Midbrain (tissue), 1 donor: ENCODE results near the gene EXOC3.

Source experiments
- DNase-seq: peaks from one replicate; lab custom pipeline; 2025; lab: John Stamatoyannopoulos, UW

The EXOC3 gene

GRCh38 chr5:457195-457961 is 14.4 kb downstream of the EXOC3 start:
- DNase-seq: no peak

DNA sequence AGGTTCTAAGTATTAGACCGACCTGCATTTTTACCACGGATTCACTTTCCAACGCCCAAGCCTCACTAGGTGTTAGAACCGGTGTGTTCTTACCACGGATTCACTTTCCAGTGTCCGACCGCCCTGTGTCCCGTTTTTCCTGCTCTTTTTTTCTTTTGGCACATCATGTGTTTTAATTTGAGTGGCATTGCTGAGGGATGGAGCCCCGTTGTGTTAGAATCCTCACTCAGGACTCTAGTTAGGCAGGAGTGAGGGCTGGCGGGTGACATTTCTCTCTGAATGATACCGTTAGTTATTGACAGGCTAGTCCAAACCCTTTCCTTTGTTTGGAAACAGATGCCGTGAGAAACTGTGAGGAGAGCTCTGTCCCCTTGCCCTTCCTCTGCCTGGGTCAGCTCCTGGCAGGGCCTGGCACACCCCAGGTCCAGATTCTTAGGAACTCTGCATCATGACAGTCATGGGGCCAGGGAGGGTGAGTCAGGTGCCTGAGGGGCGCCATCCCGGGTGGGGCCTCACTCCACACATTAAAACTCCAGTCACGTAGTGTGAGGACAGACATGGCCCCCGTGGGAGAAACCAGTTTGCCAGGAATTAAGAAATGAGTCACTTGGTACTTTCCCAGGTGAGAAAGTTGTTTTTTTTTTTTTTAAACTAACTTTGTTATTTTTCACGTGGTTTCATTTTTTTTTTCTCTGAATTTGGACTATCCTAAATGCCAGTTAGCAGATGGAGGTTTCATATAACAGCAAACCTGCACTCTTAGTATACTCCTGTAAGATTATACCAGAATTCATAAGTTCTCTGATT is 15.8 kb downstream of the EXOC3 start:
- no peak for DNase-seq

- DNase-seq: no peak
Observed at GRCh38 chr5:459562-460272, 16.7 kb downstream of the EXOC3 start.

DNA sequence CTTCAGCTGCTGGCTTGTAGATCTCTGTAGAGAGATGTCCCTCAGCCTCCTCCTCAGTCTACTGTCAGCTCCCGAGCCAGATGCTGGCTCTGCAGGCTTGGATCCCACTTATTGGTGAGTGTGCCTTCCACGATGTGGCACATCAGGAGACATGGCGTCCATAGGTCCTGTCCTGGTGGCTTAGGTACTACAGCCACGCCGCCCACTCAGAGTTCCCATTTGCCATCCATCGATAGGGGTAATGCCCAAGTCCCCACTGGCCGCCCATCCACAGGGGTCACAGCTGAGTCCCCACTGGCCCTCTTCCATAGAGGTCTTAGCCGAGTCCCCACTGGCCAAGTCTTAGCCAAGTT is 17.3 kb downstream of the EXOC3 start:
- DNase-seq: no peak

GRCh38 chr5:462051-462481 is 19.1 kb downstream of the EXOC3 start:
- no peak for DNase-seq

GRCh38 chr5:463301-463700 is 20.3 kb downstream of the EXOC3 start:
- no peak for DNase-seq

DNA sequence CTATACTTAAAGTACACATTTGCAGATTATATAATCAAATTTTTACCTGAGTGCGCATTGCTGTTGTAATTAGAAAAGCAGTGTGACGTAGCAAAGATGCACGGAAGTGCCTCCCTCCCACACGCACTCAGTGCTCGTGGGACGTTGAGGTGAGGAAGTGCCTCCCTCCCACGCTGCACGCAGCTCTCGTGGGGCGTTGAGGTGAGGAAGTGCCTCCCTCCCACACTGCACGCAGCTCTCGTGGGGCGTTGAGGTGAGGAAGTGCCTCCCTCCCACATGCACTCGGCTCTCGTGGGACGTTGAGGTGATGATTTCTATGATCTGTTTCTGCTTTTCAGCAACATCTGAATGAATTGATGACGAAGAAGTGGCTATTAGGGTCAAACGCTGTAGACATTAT is 21.0 kb downstream of the EXOC3 start:
- DNase-seq: no peak

- no peak for DNase-seq
Observed at GRCh38 chr5:464446-464842, 21.5 kb downstream of the EXOC3 start.

DNA sequence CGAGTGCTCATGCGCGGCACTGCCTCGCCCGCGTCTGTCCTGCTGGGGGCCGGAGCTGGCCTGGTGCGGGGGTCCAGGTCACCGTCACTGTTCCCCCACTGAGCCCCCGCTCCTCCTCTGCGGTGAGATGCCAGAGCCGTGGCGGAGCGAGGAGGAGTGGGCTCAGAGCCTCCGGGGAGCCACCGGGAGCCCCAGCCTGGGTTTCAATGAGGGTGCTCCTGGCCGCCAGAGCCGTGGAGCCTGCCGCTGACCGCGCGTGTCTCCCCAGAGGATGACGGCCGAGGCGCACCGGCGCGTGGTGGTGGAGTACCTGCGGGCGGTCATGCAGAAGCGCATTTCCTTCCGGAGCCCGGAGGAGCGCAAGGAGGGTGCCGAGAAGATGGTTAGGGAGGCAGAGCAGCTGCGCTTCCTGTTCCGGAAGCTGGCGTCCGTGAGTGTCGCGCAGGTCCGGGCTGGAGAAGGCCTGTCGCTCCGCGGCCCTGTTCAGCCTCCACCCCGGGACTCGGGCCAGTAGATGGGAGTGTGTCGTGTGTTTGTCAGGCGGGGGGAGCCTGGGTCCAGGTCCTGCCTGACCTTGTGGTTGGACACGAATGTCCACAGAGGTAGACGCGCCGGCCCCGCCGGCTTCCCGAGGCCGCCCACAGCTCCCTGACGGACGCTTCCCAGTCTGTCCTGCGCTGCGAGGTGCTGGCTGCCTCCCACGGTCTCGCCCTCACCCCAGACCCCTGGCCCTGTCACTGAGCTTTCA is 22.0 kb downstream of the EXOC3 start:
- no peak for DNase-seq

DNA sequence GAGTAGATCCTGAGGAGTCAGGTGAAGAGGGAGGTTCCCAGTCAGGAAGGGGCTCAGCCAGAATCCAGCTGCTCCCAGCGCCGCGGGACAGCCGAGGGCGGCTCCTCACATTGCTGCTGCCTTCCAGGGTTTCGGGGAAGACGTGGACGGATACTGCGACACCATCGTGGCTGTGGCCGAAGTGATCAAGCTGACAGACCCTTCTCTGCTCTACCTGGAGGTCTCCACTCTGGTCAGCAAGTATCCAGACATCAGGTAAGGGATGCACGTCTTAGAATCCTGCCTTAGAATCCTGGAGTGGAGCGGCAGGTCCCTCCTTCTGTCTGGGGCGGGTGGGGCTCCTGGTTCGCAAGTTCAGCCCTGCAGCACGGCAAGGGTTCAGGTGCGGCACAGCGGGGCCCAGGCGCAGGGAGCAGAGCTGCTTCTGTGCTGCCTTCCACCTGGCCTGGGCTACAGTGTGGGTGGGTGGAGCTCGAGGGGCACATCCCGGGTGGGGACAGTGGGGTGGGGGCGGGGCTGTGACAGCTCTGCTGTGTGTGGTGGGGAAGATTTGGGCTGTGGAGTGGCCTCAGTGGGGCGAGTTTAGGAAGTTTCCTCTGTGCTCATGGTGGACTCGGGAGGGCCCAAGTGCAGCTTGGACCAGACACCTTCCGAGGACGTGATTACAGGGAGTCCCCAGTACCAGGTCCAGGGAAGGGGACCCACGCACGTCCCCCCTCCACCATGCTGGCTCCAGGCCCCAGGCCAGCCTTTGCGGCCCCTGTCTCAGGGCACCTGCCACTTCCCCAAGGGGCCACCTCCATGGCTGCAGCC is 22.8 kb downstream of the EXOC3 start:
- DNase-seq: no peak

DNA sequence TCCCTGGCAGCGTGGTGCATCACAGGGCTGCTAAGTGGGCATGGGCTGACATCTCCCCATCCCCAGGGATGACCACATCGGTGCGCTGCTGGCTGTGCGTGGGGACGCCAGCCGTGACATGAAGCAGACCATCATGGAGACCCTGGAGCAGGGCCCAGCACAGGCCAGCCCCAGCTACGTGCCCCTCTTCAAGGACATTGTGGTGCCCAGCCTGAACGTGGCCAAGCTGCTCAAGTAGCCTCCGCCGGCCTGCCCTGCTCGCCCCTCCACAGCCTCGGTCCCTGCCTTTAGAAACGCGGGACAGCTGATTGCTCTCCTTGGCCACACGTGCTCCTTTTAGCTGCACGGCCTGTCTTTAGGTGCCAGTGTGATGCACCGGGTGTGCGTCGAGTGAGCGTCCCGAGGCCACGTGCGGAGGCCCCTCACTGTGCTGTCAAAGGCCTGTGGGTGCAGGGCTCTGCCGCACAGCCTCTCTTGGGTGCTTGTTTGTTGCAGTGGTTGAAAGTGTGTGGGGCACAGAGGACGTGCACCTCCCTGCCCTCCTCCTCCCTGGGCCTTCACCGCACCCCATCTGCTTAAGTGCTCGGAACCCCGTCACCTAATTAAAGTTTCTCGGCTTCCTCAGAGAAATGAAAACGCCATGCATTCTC is 23.8 kb downstream of the EXOC3 start:
- no peak for DNase-seq

DNA sequence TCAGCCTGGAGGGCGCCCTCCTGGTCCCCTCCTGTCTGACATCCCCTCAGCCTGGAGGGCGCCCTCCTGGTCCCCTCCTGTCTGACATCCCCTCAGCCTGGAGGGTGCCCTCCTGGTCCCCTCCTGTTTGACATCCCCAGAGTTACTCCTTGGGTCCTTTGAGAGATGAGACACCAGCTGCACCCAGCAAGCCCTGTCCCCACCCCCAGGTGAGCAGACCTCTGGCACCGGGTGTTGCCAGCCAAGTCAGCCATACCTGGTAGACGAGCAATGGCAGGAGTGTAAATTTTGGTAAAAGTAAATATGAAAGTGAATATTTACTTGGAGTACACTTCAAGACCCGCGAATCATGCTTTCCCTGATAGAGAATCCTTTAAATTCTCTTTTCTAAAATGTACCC is 25.4 kb downstream of the EXOC3 start:
- DNase-seq: no peak

DNA sequence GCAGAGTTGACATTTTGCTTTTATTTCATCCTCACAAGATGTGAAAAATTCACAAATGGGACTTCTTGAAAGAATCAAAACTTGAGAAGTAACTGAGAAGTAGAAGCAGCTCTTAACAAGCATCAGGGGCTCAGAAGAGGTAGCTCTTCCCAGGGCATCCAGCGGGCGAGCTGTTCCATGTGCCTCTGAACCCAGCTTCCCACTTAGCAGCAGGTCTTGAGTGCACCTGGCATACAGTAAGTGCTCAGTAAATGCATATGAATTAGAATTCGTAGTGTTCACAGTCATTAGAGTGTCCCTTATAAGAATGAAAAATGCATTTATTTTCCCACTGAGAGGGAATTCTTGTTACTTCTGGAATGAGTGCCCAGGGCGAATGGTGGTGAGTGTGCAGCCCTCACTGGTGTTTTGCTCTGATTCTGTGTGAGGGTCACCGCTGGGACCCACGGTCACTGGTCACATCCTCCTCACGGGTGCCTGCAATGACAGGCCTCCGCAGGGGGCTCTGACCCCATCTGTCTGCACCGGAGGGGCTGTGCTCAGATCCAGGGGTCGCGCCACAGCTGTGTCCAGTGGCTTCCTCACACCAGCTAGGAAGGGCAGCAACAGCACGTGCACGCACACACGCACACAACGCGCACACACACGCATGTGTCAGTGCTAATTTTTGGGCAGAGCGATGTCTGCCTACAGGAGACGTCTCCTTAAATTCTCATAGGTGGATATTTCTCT is 26.9 kb downstream of the EXOC3 start:
- DNase-seq: no peak

- no peak for DNase-seq
Observed at GRCh38 chr5:470961-471749, 28.2 kb downstream of the EXOC3 start.

DNA sequence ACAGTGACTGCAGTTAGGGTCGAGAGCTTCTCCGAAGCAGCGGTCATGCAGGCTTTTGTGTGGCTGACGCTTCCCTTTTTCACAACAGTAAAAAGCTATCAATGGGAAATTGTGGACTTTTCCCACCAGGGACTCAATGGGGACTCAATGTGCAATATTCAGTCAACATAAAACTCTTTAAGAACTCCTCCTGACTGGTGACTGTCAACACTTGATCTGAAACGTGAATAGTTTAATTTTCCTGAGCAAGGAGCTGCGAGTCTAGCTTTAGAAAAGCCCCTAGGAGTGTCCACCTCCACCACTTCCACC is 28.7 kb downstream of the EXOC3 start:
- DNase-seq: no peak

DNA sequence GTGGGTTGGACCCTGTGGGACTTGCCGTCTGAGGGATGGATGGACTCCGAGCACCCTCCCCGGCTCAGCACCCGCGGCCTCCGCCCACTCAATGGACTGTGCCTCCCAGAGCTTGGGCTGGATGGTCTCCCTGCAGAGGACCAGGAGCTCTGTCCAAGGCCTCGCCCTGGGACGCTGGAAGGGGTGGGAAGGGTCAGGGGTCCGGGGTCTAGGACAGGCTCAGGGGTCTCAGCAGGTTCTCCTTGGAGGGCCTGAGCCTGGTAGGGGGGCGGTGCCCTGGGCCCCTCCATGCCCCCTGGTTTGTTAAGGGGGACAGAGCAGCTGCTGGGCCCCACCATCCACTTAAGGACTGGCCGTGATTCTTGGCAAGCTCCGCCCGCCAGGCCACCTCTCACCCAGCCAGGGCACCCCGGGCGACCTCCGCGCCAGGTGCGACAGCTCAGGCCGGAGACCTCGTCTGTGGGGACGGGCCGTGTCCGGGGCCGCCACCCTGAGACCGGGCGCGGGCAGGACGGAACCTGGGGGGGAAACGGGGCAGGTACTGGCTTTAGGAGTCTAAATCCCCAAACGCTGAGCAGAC is 29.2 kb downstream of the EXOC3 start:
- no peak for DNase-seq

GRCh38 chr5:472656-473550 is 29.9 kb downstream of the EXOC3 start:
- DNase-seq: peak; percentile 88
